GM21723 (cell line): ENCODE measurements around the gene DPPA4.
"Not testable (repeated sequence)": the region's sequence is repeated elsewhere in the genome, so short reads cannot be mapped to it uniquely, and the experiment has no call there.

Source experiments
- ATAC-seq: cut with Tn5 transposase; IDR thresholded peaks from one replicate; pipeline ENCODE4 v1.9.1; 2021; ENCODE audit warnings: mild to moderate bottlenecking, moderate library complexity; ENCODE audit not compliant: unreplicated experiment

The DPPA4 gene

GRCh38 chr3:109337393-109337792, at the start of gene DPPA4:
DPPA4 (minus strand) TSS chr3:109337546; CDS start chr3:109337517, 29 bp downstream.
- ATAC-seq = no peak

GRCh38 chr3:109385442-109386318, 48.3 kb upstream of the DPPA4 start:
- no peak for ATAC-seq

GRCh38 chr3:109384164-109384563, 46.8 kb upstream of the DPPA4 start:
- ATAC-seq = no peak

- ATAC-seq = no peak
Measured at GRCh38 chr3:109382588-109382987, 45.2 kb upstream of the DPPA4 start.

- no peak for ATAC-seq
Measured at GRCh38 chr3:109375975-109376374, 38.6 kb upstream of the DPPA4 start.

- ATAC-seq = not testable (repeated sequence)
Measured at GRCh38 chr3:109374434-109374833, 37.1 kb upstream of the DPPA4 start.

- ATAC-seq = no peak
Measured at GRCh38 chr3:109373933-109374332, 36.6 kb upstream of the DPPA4 start.

- no peak for ATAC-seq
Measured at GRCh38 chr3:109372639-109373038, 35.3 kb upstream of the DPPA4 start.

- ATAC-seq = no peak
Measured at GRCh38 chr3:109369510-109369909, 32.2 kb upstream of the DPPA4 start.

GRCh38 chr3:109364088-109364487, 26.7 kb upstream of the DPPA4 start:
- no peak for ATAC-seq

- ATAC-seq = no peak
Measured at GRCh38 chr3:109363634-109364033, 26.3 kb upstream of the DPPA4 start.

GRCh38 chr3:109362823-109363222, 25.5 kb upstream of the DPPA4 start:
- ATAC-seq = no peak

- not testable (repeated sequence) for ATAC-seq
Measured at GRCh38 chr3:109358809-109359208, 21.5 kb upstream of the DPPA4 start.

GRCh38 chr3:109356442-109357155, 19.3 kb upstream of the DPPA4 start:
- no peak for ATAC-seq

- no peak for ATAC-seq
Measured at GRCh38 chr3:109355625-109356441, 18.5 kb upstream of the DPPA4 start.

GRCh38 chr3:109353057-109353456, 15.7 kb upstream of the DPPA4 start:
- no peak for ATAC-seq

GRCh38 chr3:109351231-109351630, 13.9 kb upstream of the DPPA4 start:
- no peak for ATAC-seq

- ATAC-seq = no peak
Measured at GRCh38 chr3:109346770-109347295, 9.5 kb upstream of the DPPA4 start.

GRCh38 chr3:109346099-109346498, 8.8 kb upstream of the DPPA4 start:
- no peak for ATAC-seq

GRCh38 chr3:109339714-109340648, 2.6 kb upstream of the DPPA4 start:
- ATAC-seq = no peak
